Lower leg skin (tissue), 4 donors: Measurements from ENCODE around the gene PLCD3. TPM values are rescaled to one million over a fixed set of nuclear protein-coding genes. Genes with fewer than 3 reads are reported as not detected.

Experiments
- DNase-seq, 2 donors: peaks; one replicate each; pipeline ENCODE4 v3.0.0-alpha.2; 2019; ENCODE audit warnings: low spot score in 2 of 2
- H3K4me3 ChIP-seq: fragments of 200-600 bp; sonication (generic); 2 replicates; pipeline ENCODE4 v1.5.1; 2017; ENCODE audit warnings: mild to moderate bottlenecking, low read depth; ENCODE audit not compliant: poor library complexity, severe bottlenecking
- POLR2A ChIP-seq, 2 donors: fragments of 450-650 bp; IDR thresholded peaks; one replicate each; pipeline ENCODE4 v1.6.1; 2016 to 2017; ENCODE audit warnings: antibody characterized with exemption in 2 of 2, mild to moderate bottlenecking in 1 of 2, moderate library complexity in 1 of 2
- WGBS, 2 donors: methylation state at CpG; one replicate each; pipeline ENCODE4 v1.1.5; 2018; 5-methylcytosine and 5-hydroxymethylcytosine counted together
- intact Hi-C: fragments of 100-400 bp; cut with DNase I; formaldehyde crosslinking; loops from one replicate; pipeline ENCODE4 v1.15.0; 2023; ENCODE audit warnings: low total_unique reads
- total RNA-seq, 4 donors: library from RNA; depleted of rRNA; stranded (reverse); fragments of >200 nt; gene quantifications; one replicate each; pipeline ENCODE4 v1.1.0, GENCODE V29; 2016
- TF ChIP-seq, protein P1 (sequence below), 3 donors: fragments of 450-650 bp; IDR thresholded peaks; one replicate each; pipeline ENCODE4 v1.5.1; 2016; ENCODE audit warnings: antibody characterized with exemption in 3 of 3, mild to moderate bottlenecking in 3 of 3, moderate library complexity in 2 of 3

Gene PLCD3
- total RNA-seq, 4 donors from 2014 or later, result 65.7 to 180 (median 105) TPM

GRCh38 chr17:45171338-45172231, 39.3 kb upstream of the PLCD3 start:
- DNase-seq, result peak; percentile 56 to 93

GRCh38 chr17:45170931-45171337, 38.6 kb upstream of the PLCD3 start:
- intact Hi-C loops, result no loop called here
- H3K4me3 ChIP-seq, result no peak overlapping the region
- TF ChIP-seq POLR2A (IDR thresholded peaks at IDR 0.05), result no peak
- TF ChIP-seq, protein P1, sequence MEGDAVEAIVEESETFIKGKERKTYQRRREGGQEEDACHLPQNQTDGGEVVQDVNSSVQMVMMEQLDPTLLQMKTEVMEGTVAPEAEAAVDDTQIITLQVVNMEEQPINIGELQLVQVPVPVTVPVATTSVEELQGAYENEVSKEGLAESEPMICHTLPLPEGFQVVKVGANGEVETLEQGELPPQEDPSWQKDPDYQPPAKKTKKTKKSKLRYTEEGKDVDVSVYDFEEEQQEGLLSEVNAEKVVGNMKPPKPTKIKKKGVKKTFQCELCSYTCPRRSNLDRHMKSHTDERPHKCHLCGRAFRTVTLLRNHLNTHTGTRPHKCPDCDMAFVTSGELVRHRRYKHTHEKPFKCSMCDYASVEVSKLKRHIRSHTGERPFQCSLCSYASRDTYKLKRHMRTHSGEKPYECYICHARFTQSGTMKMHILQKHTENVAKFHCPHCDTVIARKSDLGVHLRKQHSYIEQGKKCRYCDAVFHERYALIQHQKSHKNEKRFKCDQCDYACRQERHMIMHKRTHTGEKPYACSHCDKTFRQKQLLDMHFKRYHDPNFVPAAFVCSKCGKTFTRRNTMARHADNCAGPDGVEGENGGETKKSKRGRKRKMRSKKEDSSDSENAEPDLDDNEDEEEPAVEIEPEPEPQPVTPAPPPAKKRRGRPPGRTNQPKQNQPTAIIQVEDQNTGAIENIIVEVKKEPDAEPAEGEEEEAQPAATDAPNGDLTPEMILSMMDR (IDR thresholded peaks at IDR 0.05), result no peak
- peak; percentile 81 to 94 for DNase-seq
- WGBS, 2 donors, result 6 to 21% methylated on average over 5 of the region's 5 CpGs

More at GRCh38 chr17:45171338-45172231, 39.3 kb upstream of the PLCD3 start:
- 19 to 20% methylated on average over 20 of the region's 20 CpGs for WGBS, 2 donors
- intact Hi-C loops, result no loop called here
- H3K4me3 ChIP-seq, result no peak overlapping the region
- TF ChIP-seq, protein P1 (IDR thresholded peaks at IDR 0.05), result no peak
- TF ChIP-seq POLR2A (IDR thresholded peaks at IDR 0.05), result no peak

GRCh38 chr17:45170280-45170930, 38.1 kb upstream of the PLCD3 start:
- H3K4me3 ChIP-seq, result no peak overlapping the region
- 56 to 66% methylated on average over 12 of the region's 12 CpGs for WGBS, 2 donors
- intact Hi-C loops, result no loop called here

GRCh38 chr17:45168991-45169752, 36.9 kb upstream of the PLCD3 start:
- intact Hi-C loops, result no loop called here
- whole genome bisulfite sequencing, 2 donors, result 84 to 85% methylated on average over 40 to 43 of the region's 43 CpGs
- DNase-seq, result no peak
- H3K4me3 ChIP-seq, result no peak overlapping the region
- TF ChIP-seq POLR2A (IDR thresholded peaks at IDR 0.05), result no peak
- TF ChIP-seq, protein P1 (IDR thresholded peaks at IDR 0.05), result no peak

More at GRCh38 chr17:45170280-45170930, 38.1 kb upstream of the PLCD3 start:
- DNase-seq, result no peak
- TF ChIP-seq, protein P1 (IDR thresholded peaks at IDR 0.05), result no peak
- TF ChIP-seq POLR2A (IDR thresholded peaks at IDR 0.05), result no peak

DNA sequence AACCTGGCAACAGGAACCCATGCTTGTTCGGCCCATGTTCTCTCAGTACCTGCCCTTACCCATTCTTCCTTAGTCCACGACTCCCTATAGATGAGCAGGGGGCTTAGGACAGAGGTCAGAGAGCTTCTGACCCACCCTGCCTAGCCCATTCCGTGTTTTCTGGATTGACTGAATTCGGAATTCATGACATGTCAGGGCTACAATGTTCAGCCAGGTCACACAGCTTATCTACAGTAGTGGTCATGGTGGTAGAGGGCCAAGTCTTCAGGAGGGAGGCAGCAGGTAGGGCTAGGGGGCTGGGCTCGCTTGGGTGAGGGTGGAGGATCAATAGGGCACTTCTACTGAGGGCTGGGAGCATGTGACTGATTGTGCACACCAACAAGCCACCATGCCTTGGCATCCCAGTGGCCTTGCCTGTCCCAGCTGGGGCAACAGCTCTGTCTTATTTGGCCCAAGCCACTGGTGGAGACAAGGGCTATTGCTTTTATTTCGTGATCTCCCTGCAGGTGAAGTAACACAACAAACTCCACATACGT, 32.5 kb upstream of the PLCD3 start:
- intact Hi-C loops, result no loop called here
- TF ChIP-seq POLR2A (IDR thresholded peaks at IDR 0.05), result no peak
- TF ChIP-seq, protein P1 (IDR thresholded peaks at IDR 0.05), result no peak
- no peak overlapping the region for H3K4me3 ChIP-seq
- WGBS, 2 donors, result 88 to 91% methylated on average over 7 of the region's 7 CpGs
- DNase-seq, result no peak
